Astrocyte (in vitro differentiated cells and primary cell): ENCODE measurements around the gene CLASRP.

Experiments
- CTCF ChIP-seq: IDR thresholded peaks from 2 replicates; pipeline ENCODE4 v1.5.1; 2011; ENCODE audit warnings: low read depth, mild to moderate bottlenecking, inconsistent platforms, low read length, moderate library complexity; ENCODE audit not compliant: insufficient read depth
- EZH2 ChIP-seq: IDR thresholded peaks from 2 replicates; pipeline ENCODE4 v1.6.1; 2012; ENCODE audit warnings: mild to moderate bottlenecking, low read length, inconsistent platforms; ENCODE audit not compliant: insufficient read depth

- TF ChIP-seq CTCF (peak; percentile 64), EZH2 (no peak)
These were observed 22.2 kb upstream of the CLASRP start for GRCh38 chr19:45016388-45017314.
